H1 (cell line): ENCODE measurements around the gene CREB1. TPM values are rescaled to one million over a fixed set of nuclear protein-coding genes. Genes with fewer than 3 reads are reported as not detected.

Experiments
- CTCF ChIA-PET: fragments of 300-600 bp; sonication (Branson Sonifier 250); formaldehyde crosslinking; loops from one replicate; lab custom pipeline; 2021; ENCODE audit not compliant: partially characterized antibody; lab: Charles Lee
- POLR2A ChIA-PET: fragments of 300-600 bp; sonication (Branson Sonifier 250); formaldehyde crosslinking; loops from one replicate; lab custom pipeline; 2021; ENCODE audit warnings: inconsistent platforms; ENCODE audit not compliant: partially characterized antibody; lab: Charles Lee
- DNase-seq, 2 experiments: peaks; one replicate each; pipeline versions ENCODE4 v3.0.0 to v3.0.0-alpha.2; 2010 to 2022; ENCODE audit warnings: low spot score in 2 of 2, low read depth in 1 of 2, mixed read lengths in 1 of 2
- FAIRE-seq: peaks from 2 replicates; lab custom pipeline; 2011; peaks lifted over from hg19 to GRCh38; lab: Jason Lieb, UNC
- H2AFZ ChIP-seq: 2 replicates; pipeline ENCODE4 v1.8.1; 2012; ENCODE audit warnings: low read length, inconsistent platforms
- H2AK5ac ChIP-seq: 2 replicates; pipeline ENCODE4 v1.6.1; 2013; ENCODE audit warnings: low read depth, low read length
- H2BK120ac ChIP-seq: replicated peaks from 2 replicates; pipeline ENCODE3; 2013; ENCODE audit warnings: low read depth, low read length, inconsistent platforms
- H2BK12ac ChIP-seq: 2 replicates; pipeline ENCODE4 v1.6.1; 2013; ENCODE audit warnings: low read depth, low read length
- H2BK15ac ChIP-seq: 2 replicates; pipeline ENCODE4 v1.6.1; 2013; ENCODE audit warnings: low read length
- H2BK20ac ChIP-seq: 2 replicates; pipeline ENCODE4 v1.6.1; 2013; ENCODE audit warnings: low read length
- H2BK5ac ChIP-seq: 2 replicates; pipeline ENCODE4 v1.6.1; 2013; ENCODE audit warnings: low read depth, low read length
- H3K14ac ChIP-seq: 2 replicates; pipeline ENCODE4 v1.6.1; 2013; ENCODE audit warnings: inconsistent platforms; ENCODE audit not compliant: insufficient read length
- H3K18ac ChIP-seq: 2 replicates; pipeline ENCODE4 v1.6.1; 2013; ENCODE audit warnings: low read length; ENCODE audit errors: extremely low read depth
- H3K23ac ChIP-seq: 2 replicates; pipeline ENCODE4 v1.6.1; 2013; ENCODE audit warnings: inconsistent platforms; ENCODE audit not compliant: insufficient read length
- H3K23me2 ChIP-seq: 2 replicates; pipeline ENCODE4 v1.6.1; 2013; ENCODE audit warnings: low read depth, low read length
- H3K27ac ChIP-seq: 2 replicates; pipeline ENCODE4 v1.6.1; 2011; ENCODE audit warnings: low read depth, low read length, inconsistent platforms
- H3K27me3 ChIP-seq, 4 experiments: replicated peaks in 1 of 4; 1 replicate in 1 of 4; 2 replicates in 3 of 4; pipeline versions ENCODE4 v1.6.1 to v1.8.1; 2011 to 2013; ENCODE audit warnings: low read length in 3 of 4, mild to moderate bottlenecking in 3 of 4, inconsistent platforms in 2 of 4, mixed read lengths in 2 of 4, moderate library complexity in 1 of 4; ENCODE audit not compliant: control insufficient read depth in 3 of 4, insufficient read depth in 3 of 4; ENCODE audit errors: extremely low read depth in 1 of 4
- H3K36me3 ChIP-seq, 4 experiments: 2 replicates each; pipeline versions ENCODE4 v1.6.1 to v1.8.1; 2011 to 2013; ENCODE audit warnings: mild to moderate bottlenecking in 4 of 4, low read length in 3 of 4, moderate library complexity in 2 of 4, control low read depth in 1 of 4, inconsistent platforms in 1 of 4; ENCODE audit not compliant: insufficient read depth in 4 of 4, control insufficient read depth in 2 of 4
- H3K4ac ChIP-seq: replicated peaks from 2 replicates; pipeline ENCODE3; 2013; ENCODE audit warnings: low read length, low read depth, mixed read lengths, inconsistent platforms; ENCODE audit not compliant: insufficient read length
- H3K4me1 ChIP-seq, 4 experiments: replicated peaks in 1 of 4; 1 replicate in 1 of 4; 2 replicates in 3 of 4; pipeline versions ENCODE4 v1.6.1 to v1.8.1; 2011 to 2013; ENCODE audit warnings: low read length in 3 of 4, inconsistent platforms in 2 of 4, mixed read lengths in 1 of 4; ENCODE audit not compliant: insufficient read depth in 4 of 4, control insufficient read depth in 3 of 4
- H3K4me2 ChIP-seq, 2 experiments: 2 replicates each; pipeline versions ENCODE4 v1.6.1 to v1.8.1; 2011 to 2013; ENCODE audit warnings: low read depth in 2 of 2, low read length in 2 of 2, control low read depth in 1 of 2, inconsistent platforms in 1 of 2, mild to moderate bottlenecking in 1 of 2; ENCODE audit not compliant: insufficient read depth in 1 of 2
- H3K4me3 ChIP-seq, 4 experiments: fragments of 200-600, 300-600 bp in 1 of 4; sonication (generic), shearing (Covaris generic), sonication (Bioruptor Twin) in 1 of 4; 2 replicates each; pipeline versions ENCODE4 v1.5.1 to v1.8.1; 2011 to 2016; ENCODE audit warnings: low read length in 4 of 4, low read depth in 3 of 4, control low read depth in 2 of 4, inconsistent platforms in 2 of 4, mild to moderate bottlenecking in 2 of 4, mixed read lengths in 1 of 4, moderate library complexity in 1 of 4; ENCODE audit not compliant: insufficient read depth in 2 of 4; ENCODE audit errors: extremely low read depth in 1 of 4
- H3K56ac ChIP-seq: replicated peaks from 2 replicates; pipeline ENCODE3; 2013; ENCODE audit warnings: low read depth, mild to moderate bottlenecking, mixed read lengths, low read length, inconsistent platforms; ENCODE audit not compliant: insufficient read length
- H3K79me1 ChIP-seq: 2 replicates; pipeline ENCODE4 v1.6.1; 2013; ENCODE audit warnings: low read depth, low read length, control low read depth
- H3K79me2 ChIP-seq, 2 experiments: 2 replicates each; pipeline versions ENCODE4 v1.6.1 to v1.8.1; 2012 to 2013; ENCODE audit warnings: low read length in 2 of 2, mild to moderate bottlenecking in 2 of 2, inconsistent platforms in 1 of 2; ENCODE audit not compliant: insufficient read depth in 2 of 2, control insufficient read depth in 1 of 2
- H3K9ac ChIP-seq, 4 experiments: replicated peaks in 1 of 4; 1 replicate in 1 of 4; 2 replicates in 3 of 4; pipeline versions ENCODE4 v1.6.1 to v1.8.1; 2011 to 2013; ENCODE audit warnings: low read depth in 3 of 4, low read length in 3 of 4, control low read depth in 2 of 4, mild to moderate bottlenecking in 2 of 4, moderate library complexity in 2 of 4, inconsistent platforms in 1 of 4; ENCODE audit errors: extremely low read depth in 1 of 4
- H3K9me3 ChIP-seq, 2 experiments: 2 replicates each; pipeline versions ENCODE4 v1.6.1 to v1.8.1; 2012 to 2013; ENCODE audit warnings: mild to moderate bottlenecking in 2 of 2, moderate library complexity in 2 of 2, control low read depth in 1 of 2, inconsistent platforms in 1 of 2, low read depth in 1 of 2, low read length in 1 of 2, mixed read lengths in 1 of 2; ENCODE audit not compliant: insufficient read depth in 2 of 2
- H4K20me1 ChIP-seq, 2 experiments: replicated peaks in 1 of 2; 2 replicates each; pipeline versions ENCODE3 to v1.8.1; 2011 to 2013; ENCODE audit warnings: inconsistent platforms in 2 of 2, low read length in 2 of 2, mild to moderate bottlenecking in 1 of 2; ENCODE audit not compliant: insufficient read depth in 2 of 2, control insufficient read depth in 1 of 2
- H4K5ac ChIP-seq: 2 replicates; pipeline ENCODE4 v1.6.1; 2013; ENCODE audit warnings: low read length, low read depth, mixed read lengths, inconsistent platforms; ENCODE audit not compliant: insufficient read length
- H4K8ac ChIP-seq: 2 replicates; pipeline ENCODE4 v1.8.0; 2013; ENCODE audit warnings: mild to moderate bottlenecking, moderate library complexity, low read length, inconsistent platforms; ENCODE audit not compliant: insufficient read depth; ENCODE audit errors: extremely low read depth
- H4K91ac ChIP-seq: replicated peaks from 2 replicates; pipeline ENCODE3; 2013; ENCODE audit warnings: low read length, mixed read lengths, inconsistent platforms; ENCODE audit not compliant: insufficient read length
- BCL11A ChIP-seq, 2 experiments: IDR thresholded peaks; one replicate each; pipeline ENCODE4 v1.6.1; 2011; ENCODE audit warnings: low read depth in 2 of 2, low read length in 2 of 2, mild to moderate bottlenecking in 2 of 2
- CREB1 ChIP-seq: IDR thresholded peaks from 2 replicates; pipeline ENCODE4 v1.6.1; 2012; ENCODE audit warnings: inconsistent platforms
- EGR1 ChIP-seq: IDR thresholded peaks from 2 replicates; pipeline ENCODE4 v1.6.1; 2011; ENCODE audit warnings: low read depth, low read length, borderline replicate concordance
- EP300 ChIP-seq, 2 experiments: IDR thresholded peaks; 1 replicate in 1 of 2; 2 replicates in 1 of 2; pipeline ENCODE4 v1.6.1; 2011 to 2012; ENCODE audit warnings: low read depth in 2 of 2, low read length in 2 of 2, mild to moderate bottlenecking in 2 of 2, borderline replicate concordance in 1 of 2, inconsistent platforms in 1 of 2, moderate library complexity in 1 of 2
- KDM1A ChIP-seq: fragments of 200-600, 300-600 bp; sonication (generic); IDR thresholded peaks from 2 replicates; pipeline ENCODE4 v1.7.1; 2016; ENCODE audit warnings: mild to moderate bottlenecking, low read length, borderline replicate concordance
- RBBP5 ChIP-seq: IDR thresholded peaks from 2 replicates; pipeline ENCODE4 v1.7.1; 2012; ENCODE audit warnings: low read depth, mild to moderate bottlenecking, inconsistent platforms, low read length, moderate library complexity, borderline replicate concordance
- RNF2 ChIP-seq: fragments of 200-900, 300-1000 bp; sonication (generic); IDR thresholded peaks from 2 replicates; pipeline ENCODE4 v1.7.1; 2016; ENCODE audit warnings: borderline replicate concordance, low read depth, mild to moderate bottlenecking, antibody characterized with exemption, low read length; ENCODE audit not compliant: poor library complexity, severe bottlenecking; ENCODE audit errors: missing control alignments
- SIN3A ChIP-seq, 2 experiments: IDR thresholded peaks in 1 of 2; conservative IDR thresholded peaks in 1 of 2; 2 replicates each; pipeline ENCODE4 v1.6.1; 2011 to 2012; ENCODE audit warnings: low read length in 2 of 2, improper control_type of control experiment in 1 of 2, low read depth in 1 of 2, mild to moderate bottlenecking in 1 of 2
- SIRT6 ChIP-seq: IDR thresholded peaks from one replicate; pipeline ENCODE4 v1.7.1; 2012; ENCODE audit warnings: low read length, inconsistent platforms
- SIX5 ChIP-seq: IDR thresholded peaks from 2 replicates; pipeline ENCODE4 v1.6.1; 2011; ENCODE audit warnings: mild to moderate bottlenecking, low read depth, low read length
- SRF ChIP-seq: IDR thresholded peaks from 2 replicates; pipeline ENCODE4 v1.6.1; 2011; ENCODE audit warnings: mild to moderate bottlenecking, low read depth, low read length, moderate library complexity
- TAF7 ChIP-seq: optimal IDR thresholded peaks from 2 replicates; pipeline ENCODE3; 2011; ENCODE audit warnings: low read depth, mild to moderate bottlenecking, inconsistent platforms, low read length, moderate library complexity, borderline replicate concordance
- WGBS, 2 experiments: shearing (Covaris generic) in 1 of 2; methylation state at CpG; one replicate each; pipeline versions ENCODE4 v1.1.6 to v1.1.7; 2013 to 2015; ENCODE audit warnings: low lambda C conversion rate in 2 of 2, mixed read lengths in 2 of 2, inconsistent platforms in 1 of 2, low coverage in 1 of 2, missing lambda C conversion rate in 1 of 2; ENCODE audit not compliant: insufficient replicate concordance in 2 of 2, insufficient coverage in 1 of 2, insufficient read length in 1 of 2; ENCODE audit errors: extremely low coverage in 1 of 2, missing lambda C conversion rate in 1 of 2; 5-methylcytosine and 5-hydroxymethylcytosine counted together
- polyA plus RNA-seq, 7 experiments: library from polyadenylated mRNA; depleted of rRNA in 3 of 7; stranded (reverse) in 5 of 7; unstranded in 2 of 7; fragments of >200 nt in 5 of 7; fragments of 200-250 nt in 2 of 7; gene quantifications; 1 replicate in 5 of 7; 2 replicates in 1 of 7; 4 replicates in 1 of 7; pipeline versions ENCODE4 v1.2.1 to v1.2.3, GENCODE V29; 2011 to 2013; ENCODE audit warnings: missing spikeins in 2 of 7, mixed read lengths in 2 of 7
- total RNA-seq: library from RNA; stranded (reverse); fragmentation: NEBNext Ultra II Directional; extraction: Animal tissue kit (Norgen Biotek cat#: 25700); gene quantifications from 2 replicates; pipeline ENCODE4 v1.2.1, GENCODE V29; 2021

CREB1 gene
- total and polyA plus RNA-seq, 2 of the 8 experiments (the other 6 are each of a cell fraction or from before 2014, with no cell fraction given): 46.3 to 99.0 TPM

GRCh38 chr2:207549145-207549544 is 19.4 kb downstream of the CREB1 start:
- H3K9me3 ChIP-seq: no peaks in the 10 kb centered on the region
- no peak for FAIRE-seq
- no peaks in the 10 kb centered on the region for H3K23me2 ChIP-seq
- no peak overlapping the region for H3K27ac ChIP-seq
- no peak overlapping the region for H4K5ac ChIP-seq
- H3K18ac ChIP-seq: no peak overlapping the region
- H3K4me2 ChIP-seq: no peak overlapping the region
- H3K4me3 ChIP-seq: no peak overlapping the region
- peaks cover 2 to 92% of the 10 kb centered on the region in 2 experiments; a peak in 3 of 4 replicates for H3K79me2 ChIP-seq
- TF ChIP-seq KDM1A (no peak), SIN3A (conservative IDR thresholded peaks at IDR 0.05 in 1 of 2, IDR thresholded peaks at IDR 0.05 in 1 of 2; ENCODE audit: low read depth in 1 of 2, low read length in 2 of 2) (no peak), SIX5 (no peak), SIRT6 (no peak), CREB1 (no peak), BCL11A (IDR thresholded peaks at IDR 0.05; ENCODE audit: low read depth in 2 of 2, low read length in 2 of 2) (no peak), TAF7 (no peak), RNF2 (no peak), EGR1 (no peak), SRF (no peak), RBBP5 (no peak), EP300 (IDR thresholded peaks at IDR 0.05; ENCODE audit: borderline replicate concordance in 1 of 2, low read depth in 2 of 2, low read length in 2 of 2) (no peak)
- H3K56ac ChIP-seq: no peak overlapping the region
- H3K14ac ChIP-seq: no peak overlapping the region
- H2BK15ac ChIP-seq: no peak overlapping the region
- no peak overlapping the region for H2BK5ac ChIP-seq
- DNase-seq: no peak
- H3K79me1 ChIP-seq: peaks cover 2% of the 10 kb centered on the region; the same call in 1 of the 2 replicates
- ChIA-PET CTCF (interaction anchor here (0.6 to 1.3 kb wide), 2 partner anchors 9 to 883 kb away, joined by 4 to 6 read pairs; no protein-coding TSS in a partner anchor), POLR2A (interaction anchor here (1.2 kb wide), 1 partner anchor 52 kb away, joined by 3 read pairs; no protein-coding TSS in a partner anchor)
- H3K9ac ChIP-seq: no peak overlapping the region; a peak in 1 of 7 replicates
- H2BK12ac ChIP-seq: no peak overlapping the region
- H4K8ac ChIP-seq: no peak overlapping the region
- H4K91ac ChIP-seq: no peak overlapping the region
- H3K4ac ChIP-seq: no peak overlapping the region
- H3K23ac ChIP-seq: no peak overlapping the region
- H3K36me3 ChIP-seq: peaks cover 0 to 5% (median 0%) of the 10 kb centered on the region in 4 experiments; a peak in 1 of 8 replicates
- H2BK20ac ChIP-seq: no peak overlapping the region
- H2BK120ac ChIP-seq: no peak overlapping the region
- H2AFZ ChIP-seq: no peak overlapping the region
- H2AK5ac ChIP-seq: no peak overlapping the region
- H3K27me3 ChIP-seq: no peaks in the 10 kb centered on the region
- 82% methylated on average over 2 of the region's 2 CpGs; no CpG with 5 or more reads in 1 of the 2 experiments for WGBS, 2 experiments
- peaks cover 3 to 15% of the 10 kb centered on the region in 2 experiments for H4K20me1 ChIP-seq
- H3K4me1 ChIP-seq: peaks cover 0 to 3% (median 0%) of the 10 kb centered on the region in 4 experiments; a peak in 2 of 7 replicates
